GM12878 (cell line): ENCODE measurements around the gene RGS6.

Experiments used
- BRCA1 ChIP-seq: IDR thresholded peaks from 2 replicates; pipeline ENCODE4 v1.6.1; 2011; ENCODE audit warnings: low read depth, low read length, improper control_type of control experiment
- CBFB ChIP-seq: IDR thresholded peaks from 2 replicates; pipeline ENCODE4 v1.6.1; 2016; ENCODE audit warnings: antibody characterized with exemption, low read depth
- CEBPB ChIP-seq, 2 experiments: fragments of 150-350 bp in 1 of 2; IDR thresholded peaks; 2 replicates each; pipeline ENCODE4 v1.6.1; 2012 to 2014; ENCODE audit warnings: low read depth in 2 of 2, low read length in 2 of 2, borderline replicate concordance in 1 of 2, inconsistent platforms in 1 of 2
- ESRRA ChIP-seq: IDR thresholded peaks from 2 replicates; pipeline ENCODE4 v1.6.1; 2012; ENCODE audit warnings: mild to moderate bottlenecking, low read length, improper control_type of control experiment
- EZH2 ChIP-seq: IDR thresholded peaks from 2 replicates; pipeline ENCODE4 v1.6.1; 2012; ENCODE audit warnings: low read depth, mild to moderate bottlenecking, control low read depth, inconsistent platforms, low read length, borderline replicate concordance; ENCODE audit not compliant: control insufficient read depth
- GABPA ChIP-seq: IDR thresholded peaks from 2 replicates; pipeline ENCODE4 v1.6.1; 2014; ENCODE audit warnings: antibody characterized with exemption, low read depth, mild to moderate bottlenecking, inconsistent platforms
- JUNB ChIP-seq: IDR thresholded peaks from 2 replicates; pipeline ENCODE4 v1.6.1; 2016; ENCODE audit warnings: antibody characterized with exemption, mild to moderate bottlenecking
- JUND ChIP-seq: IDR thresholded peaks from 2 replicates; pipeline ENCODE4 v1.6.1; 2012; ENCODE audit warnings: low read depth, mild to moderate bottlenecking, low read length, improper control_type of control experiment, moderate library complexity
- KDM1A ChIP-seq: fragments of 200-600 bp; sonication (generic); IDR thresholded peaks from 2 replicates; pipeline ENCODE4 v1.6.1; 2016; ENCODE audit warnings: borderline replicate concordance
- NFYB ChIP-seq: IDR thresholded peaks from 2 replicates; pipeline ENCODE4 v1.6.1; 2011; ENCODE audit warnings: low read depth, mild to moderate bottlenecking, low read length, improper control_type of control experiment, moderate library complexity; ENCODE audit not compliant: insufficient read depth
- RAD51 ChIP-seq: fragments of 450-650 bp; IDR thresholded peaks from 2 replicates; pipeline ENCODE4 v1.6.1; 2016; ENCODE audit warnings: moderate library complexity, mild to moderate bottlenecking, inconsistent platforms
- SREBF2 ChIP-seq: IDR thresholded peaks from 2 replicates; pipeline ENCODE4 v1.6.1; 2012; ENCODE audit warnings: mild to moderate bottlenecking, low read length
- SUZ12 ChIP-seq: fragments of 200-600 bp; sonication (generic); IDR thresholded peaks from one replicate; pipeline ENCODE4 v1.6.1; 2018; ENCODE audit warnings: antibody characterized with exemption, mild to moderate bottlenecking; ENCODE audit not compliant: unreplicated experiment

DNA sequence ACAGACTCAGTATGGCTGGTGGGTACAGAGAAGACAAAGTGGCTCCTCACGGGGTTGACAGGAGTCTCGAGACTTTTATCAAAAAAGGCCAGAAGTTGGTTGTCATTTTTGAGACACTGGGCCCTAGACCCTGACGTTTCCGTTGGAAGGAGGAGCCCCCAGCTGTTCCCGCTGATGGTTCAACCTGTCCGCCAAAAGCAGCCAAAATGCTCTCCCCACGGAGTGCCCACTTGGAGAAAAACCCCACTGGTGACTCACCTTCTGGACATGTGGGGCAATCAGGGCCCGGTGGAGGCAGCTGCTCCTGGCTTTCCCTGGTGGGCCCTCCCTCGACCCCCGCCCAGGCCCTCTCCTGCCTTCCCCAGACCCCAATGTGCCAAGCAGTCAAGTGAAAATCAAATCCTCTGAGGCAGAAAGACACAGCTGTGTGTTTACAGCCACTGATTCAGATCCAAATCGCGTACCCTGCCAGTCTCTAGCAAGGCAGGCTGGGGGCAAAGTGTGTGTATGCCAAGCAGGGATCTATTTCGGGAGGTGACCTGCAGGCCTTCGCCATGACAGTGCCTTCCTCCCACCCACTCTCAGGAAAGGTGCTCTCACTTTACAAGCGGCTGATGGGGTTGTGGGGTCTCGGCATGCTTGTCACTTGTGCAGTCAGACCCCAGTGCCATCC is 614.3 kb downstream of the RGS6 start:
- TF ChIP-seq KDM1A, result no peak
- TF ChIP-seq JUND, result no peak
- no peak for TF ChIP-seq NFYB
- no peak for TF ChIP-seq SREBF2
- no peak for TF ChIP-seq SUZ12
- no peak for TF ChIP-seq EZH2
- no peak for TF ChIP-seq JUNB
- no peak for TF ChIP-seq CBFB
- no peak for TF ChIP-seq ESRRA
- no peak for TF ChIP-seq CEBPB (IDR thresholded peaks at IDR 0.05; ENCODE audit: borderline replicate concordance in 1 of 2, low read depth in 2 of 2, low read length in 2 of 2)
- no peak for TF ChIP-seq GABPA
- TF ChIP-seq BRCA1, result no peak
- no peak for TF ChIP-seq RAD51
